HG03280 (cell line): Measurements from ENCODE around the gene HSPB7.
"Not testable (repeated sequence)": the region's sequence is repeated elsewhere in the genome, so short reads cannot be mapped to it uniquely, and the experiment has no call there.

Experiments
- ATAC-seq: cut with Tn5 transposase; IDR thresholded peaks from one replicate; pipeline ENCODE4 v1.9.1; 2021; ENCODE audit warnings: mild to moderate bottlenecking, moderate library complexity; ENCODE audit not compliant: unreplicated experiment

HSPB7 gene

DNA sequence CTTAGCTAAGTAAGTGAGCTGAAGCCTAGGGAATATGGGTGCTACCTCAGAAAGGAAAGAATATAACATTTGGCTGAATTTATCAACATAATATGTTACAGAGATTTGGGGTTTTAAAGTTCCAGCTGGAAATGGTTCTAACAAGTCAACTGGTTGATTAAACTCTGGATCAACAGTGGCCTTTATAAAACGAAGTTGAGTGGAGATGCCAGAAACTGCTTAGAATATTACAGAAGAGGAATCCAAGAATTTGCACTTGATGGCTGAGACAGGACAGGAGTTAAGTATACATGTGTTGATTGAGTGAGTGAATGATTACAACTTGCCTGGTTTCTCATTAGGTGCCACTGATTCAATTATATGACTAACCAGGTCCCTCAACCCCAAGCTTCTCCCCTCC lies 34.6 kb downstream of the HSPB7 start:
- ATAC-seq, result no peak

DNA sequence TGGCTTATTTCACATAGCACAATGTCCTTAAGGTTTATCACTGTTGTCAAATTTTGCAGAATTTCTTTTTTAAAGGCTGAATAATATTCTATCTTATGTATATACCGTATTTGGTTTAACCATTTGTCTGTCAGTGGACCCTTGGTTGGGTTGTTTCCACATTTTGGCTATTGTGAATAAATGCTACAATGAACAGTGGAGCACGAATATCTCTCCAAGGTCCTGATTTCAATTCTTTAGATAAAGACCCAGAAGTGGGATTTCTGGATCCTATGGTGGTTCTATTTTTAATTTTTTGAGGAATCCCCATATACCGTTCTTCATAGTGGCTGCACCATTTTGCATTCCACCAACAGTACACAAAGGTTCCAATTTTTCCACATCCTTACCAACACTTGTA lies 36.2 kb downstream of the HSPB7 start:
- no peak for ATAC-seq

DNA sequence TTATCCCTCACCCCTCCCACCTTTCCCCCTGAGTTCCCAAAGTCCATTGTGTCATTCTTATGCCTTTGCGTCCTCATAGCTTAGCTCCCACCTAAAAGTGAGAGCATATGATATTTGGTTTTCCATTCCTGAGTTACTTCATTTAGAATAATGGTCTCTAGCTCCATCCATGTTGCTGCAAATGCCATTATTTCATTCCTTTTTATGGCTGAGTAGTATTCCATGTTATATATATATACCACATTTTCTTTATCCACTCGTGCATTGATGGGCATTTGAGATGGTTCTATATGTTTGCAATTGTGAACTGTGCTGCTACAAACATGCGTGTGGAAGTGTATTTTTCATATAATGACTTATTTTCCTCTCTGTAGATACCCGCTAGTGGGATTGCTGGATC lies 39.9 kb downstream of the HSPB7 start:
- ATAC-seq, result not testable (repeated sequence)

DNA sequence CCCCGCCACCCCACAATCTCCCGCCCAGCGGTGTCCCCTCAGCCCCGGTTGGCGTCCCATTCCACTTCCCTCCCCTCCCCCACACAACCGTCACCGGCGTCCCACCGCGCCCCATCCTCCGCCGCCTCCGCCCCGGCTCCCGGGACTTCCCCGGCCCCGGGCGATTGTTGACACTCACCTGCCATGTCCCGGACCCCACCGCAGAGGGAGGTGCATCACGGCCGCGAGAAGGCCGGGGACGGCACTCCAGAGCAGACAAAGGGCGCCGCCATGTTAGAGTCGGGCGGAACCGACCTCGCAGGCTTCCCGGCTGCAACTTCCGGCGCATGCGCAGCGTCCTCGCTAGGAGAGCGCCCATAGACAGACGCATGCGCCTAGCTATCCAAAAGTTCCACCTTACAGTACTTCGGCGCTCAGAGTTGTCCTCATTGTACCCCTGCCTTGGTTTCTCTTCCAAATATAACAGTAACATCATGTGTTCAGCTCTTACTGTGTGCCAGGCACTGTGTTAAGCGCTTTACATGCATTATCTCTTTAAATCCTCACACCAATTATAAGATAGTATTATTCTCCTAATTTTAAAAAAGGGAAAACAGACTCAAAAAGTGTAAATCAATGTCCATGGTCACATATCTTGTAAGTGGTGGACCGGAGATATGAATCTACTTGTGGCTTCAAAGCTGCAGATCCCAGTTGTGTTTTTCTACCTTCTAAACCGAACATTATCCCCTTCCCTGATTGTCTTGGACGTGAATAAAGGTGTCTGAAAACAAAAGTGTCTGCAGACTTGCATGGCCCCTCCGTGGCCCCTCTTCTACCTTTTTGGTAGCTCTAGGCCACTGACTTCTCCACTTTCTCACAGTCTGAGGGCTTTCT lies 41.8 kb downstream of the HSPB7 start, which contains the start of gene ZBTB17:
TSS of gene ZBTB17 (minus strand) at position 297 of the 876 bp plus-strand sequence. CDS start 27,606 bp downstream, outside the sequence.
- peak; percentile 71 for ATAC-seq

DNA sequence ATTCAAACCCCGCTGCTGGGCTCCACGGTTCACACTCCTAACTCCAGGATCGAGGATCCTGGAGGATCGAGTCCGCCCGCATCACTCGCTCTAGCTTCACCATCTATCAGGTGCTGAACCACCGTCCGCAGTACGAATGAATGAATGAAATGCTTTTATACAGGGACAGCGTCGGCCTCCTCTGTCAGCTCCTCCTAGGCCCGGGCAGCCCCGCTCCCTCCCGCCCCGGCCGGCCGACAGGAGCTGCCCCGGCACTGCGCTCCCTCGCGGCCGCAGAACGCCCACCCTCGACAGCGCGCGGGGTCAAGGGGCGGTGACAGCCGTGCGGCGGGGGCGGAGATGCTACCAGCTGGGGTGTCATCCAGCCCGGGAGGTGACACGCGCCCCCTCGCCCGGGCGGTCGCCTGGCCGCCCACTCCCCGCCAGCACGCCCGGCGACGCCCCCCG lies 42.5 kb downstream of the HSPB7 start:
- peak; percentile 54 for ATAC-seq

DNA sequence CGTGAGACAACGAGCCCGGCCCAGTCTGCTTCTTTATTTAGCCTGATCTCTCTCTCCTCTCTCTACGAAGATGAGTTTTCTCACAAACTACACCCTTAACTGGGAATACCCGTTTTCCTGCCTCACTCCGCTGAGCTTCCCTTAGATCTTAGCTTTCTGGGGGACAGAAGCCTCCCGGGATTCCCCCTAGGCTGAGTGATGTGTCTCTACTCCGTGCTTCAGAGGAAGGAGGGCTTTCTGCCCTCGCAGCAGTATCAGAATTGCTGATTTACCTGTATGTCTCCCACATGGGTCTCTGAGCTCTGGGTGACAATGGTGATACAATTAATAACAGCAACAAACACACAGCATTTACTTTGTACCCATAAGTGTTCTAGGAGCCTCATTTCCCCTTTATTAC lies 43.0 kb downstream of the HSPB7 start:
- peak; percentile 33 for ATAC-seq

DNA sequence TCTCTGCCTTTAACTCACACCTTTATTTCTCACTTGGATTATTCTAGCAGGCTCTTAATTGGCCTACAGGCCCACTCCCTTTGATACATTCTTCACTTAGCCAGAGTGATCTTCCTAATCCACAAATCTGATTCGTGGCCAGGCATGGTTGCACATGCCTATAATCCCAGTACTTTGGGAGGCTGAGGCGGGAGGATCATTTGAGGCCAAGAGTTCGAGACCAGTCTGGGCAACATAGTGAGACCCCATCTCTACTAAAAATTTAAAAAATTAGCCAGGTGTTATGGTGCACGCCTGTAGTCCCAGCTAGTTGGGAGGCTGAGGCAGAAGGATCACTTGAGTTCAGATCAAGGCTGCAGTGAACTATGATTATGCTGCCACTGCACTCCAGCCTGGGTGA lies 44.1 kb downstream of the HSPB7 start:
- no peak for ATAC-seq

DNA sequence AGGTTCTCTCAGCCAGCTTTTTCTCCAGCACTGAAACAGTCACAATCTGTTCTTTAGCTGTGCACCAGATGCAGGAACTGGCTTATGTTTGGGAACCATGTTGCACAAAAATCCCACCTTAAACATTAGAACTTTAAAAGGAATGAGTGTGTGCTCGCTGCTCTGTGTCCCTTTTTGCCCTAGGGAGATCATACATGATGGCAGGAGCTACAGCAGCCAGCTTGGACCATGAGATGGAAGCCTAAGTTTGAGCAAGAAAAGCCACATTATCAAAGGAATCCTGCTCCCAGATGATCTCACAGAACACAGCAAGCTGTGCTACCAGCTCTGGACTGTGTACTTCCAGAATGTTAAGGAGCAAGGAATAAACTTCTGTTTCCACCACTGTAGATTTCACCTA lies 45.4 kb downstream of the HSPB7 start:
- no peak for ATAC-seq

DNA sequence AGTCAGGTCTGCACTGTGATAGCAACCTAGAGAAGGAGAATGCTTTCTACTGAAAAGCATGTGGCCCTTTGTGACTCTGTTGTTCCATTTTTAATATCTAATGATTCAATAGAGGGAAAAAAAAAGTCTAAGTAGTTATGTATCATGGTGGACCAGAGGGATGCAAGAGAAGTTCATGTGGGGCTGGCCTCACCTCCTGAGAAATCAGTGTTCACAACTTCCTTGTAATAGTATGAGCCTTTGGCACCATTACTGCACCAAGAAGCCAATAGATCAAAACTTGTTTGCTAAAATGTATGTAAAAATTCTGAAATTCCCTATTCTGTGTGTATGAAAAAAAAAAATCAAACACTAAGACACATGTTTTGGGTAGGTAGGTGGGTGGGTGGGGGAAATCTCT lies 46.9 kb downstream of the HSPB7 start:
- no peak for ATAC-seq

DNA sequence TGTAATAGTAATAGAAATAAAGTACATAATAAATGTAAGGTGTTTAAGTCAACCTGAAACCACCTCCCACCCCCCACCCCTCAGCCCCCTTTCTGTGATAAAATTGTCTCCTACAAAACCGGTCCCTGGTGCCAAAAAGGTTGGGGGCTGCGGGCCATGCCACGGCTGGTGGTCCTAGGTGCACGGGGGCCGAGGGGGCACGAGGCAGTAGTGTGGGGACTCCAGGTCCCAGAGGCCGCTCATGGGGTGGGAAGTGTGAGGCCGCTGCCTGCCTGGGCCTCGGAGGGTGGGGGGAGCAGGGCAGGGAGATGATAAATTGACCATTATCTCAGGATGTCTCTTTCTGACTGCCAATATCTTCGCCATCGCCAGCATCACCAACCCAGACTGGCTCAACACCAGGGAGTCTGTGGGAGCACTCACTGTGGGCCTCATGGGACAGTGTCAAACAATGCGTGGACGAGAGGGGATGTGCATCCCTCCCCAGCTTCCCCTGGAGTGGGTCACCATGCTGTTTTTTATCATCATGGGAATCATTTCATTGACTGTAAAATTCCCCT lies 48.4 kb downstream of the HSPB7 start:
- no peak for ATAC-seq

DNA sequence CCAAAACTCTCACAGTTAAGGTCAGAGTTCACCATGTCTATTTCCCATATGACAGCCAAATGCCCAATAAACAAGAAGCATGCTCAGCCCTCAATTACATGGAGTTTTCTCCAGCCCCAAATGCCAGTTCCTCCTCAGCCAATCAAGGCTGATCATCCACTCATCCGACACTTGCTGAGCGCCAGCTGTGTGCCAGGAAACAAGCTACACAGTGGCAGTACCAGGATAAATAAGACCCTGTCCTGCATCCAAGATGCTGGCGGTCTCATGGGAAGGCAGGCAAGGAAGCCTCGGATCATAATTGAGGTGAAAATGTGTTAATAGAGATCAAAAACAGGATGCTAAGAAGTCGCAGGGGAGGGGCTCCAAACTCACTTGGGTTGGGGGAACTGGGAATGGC lies 49.7 kb downstream of the HSPB7 start:
- ATAC-seq, result no peak

DNA sequence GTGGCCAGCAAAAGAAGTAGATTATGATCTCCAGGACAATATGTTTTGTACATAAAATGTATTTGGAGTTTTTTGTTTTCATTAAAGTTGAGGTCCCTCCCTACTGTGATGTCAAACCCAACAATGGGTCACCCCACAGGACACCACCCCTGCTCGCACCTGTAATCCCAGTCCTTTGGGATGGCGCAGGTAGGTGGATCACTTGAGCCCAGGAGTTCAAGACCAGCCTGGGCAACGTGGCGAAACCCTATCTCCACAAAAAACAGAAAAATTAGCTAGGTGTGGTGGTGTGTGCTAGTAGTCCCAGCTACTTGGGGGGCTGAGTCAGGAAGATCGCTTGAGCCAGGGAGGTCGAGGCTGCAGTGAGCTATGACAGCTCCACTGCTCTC lies 50.9 kb downstream of the HSPB7 start:
- ATAC-seq, result no peak

DNA sequence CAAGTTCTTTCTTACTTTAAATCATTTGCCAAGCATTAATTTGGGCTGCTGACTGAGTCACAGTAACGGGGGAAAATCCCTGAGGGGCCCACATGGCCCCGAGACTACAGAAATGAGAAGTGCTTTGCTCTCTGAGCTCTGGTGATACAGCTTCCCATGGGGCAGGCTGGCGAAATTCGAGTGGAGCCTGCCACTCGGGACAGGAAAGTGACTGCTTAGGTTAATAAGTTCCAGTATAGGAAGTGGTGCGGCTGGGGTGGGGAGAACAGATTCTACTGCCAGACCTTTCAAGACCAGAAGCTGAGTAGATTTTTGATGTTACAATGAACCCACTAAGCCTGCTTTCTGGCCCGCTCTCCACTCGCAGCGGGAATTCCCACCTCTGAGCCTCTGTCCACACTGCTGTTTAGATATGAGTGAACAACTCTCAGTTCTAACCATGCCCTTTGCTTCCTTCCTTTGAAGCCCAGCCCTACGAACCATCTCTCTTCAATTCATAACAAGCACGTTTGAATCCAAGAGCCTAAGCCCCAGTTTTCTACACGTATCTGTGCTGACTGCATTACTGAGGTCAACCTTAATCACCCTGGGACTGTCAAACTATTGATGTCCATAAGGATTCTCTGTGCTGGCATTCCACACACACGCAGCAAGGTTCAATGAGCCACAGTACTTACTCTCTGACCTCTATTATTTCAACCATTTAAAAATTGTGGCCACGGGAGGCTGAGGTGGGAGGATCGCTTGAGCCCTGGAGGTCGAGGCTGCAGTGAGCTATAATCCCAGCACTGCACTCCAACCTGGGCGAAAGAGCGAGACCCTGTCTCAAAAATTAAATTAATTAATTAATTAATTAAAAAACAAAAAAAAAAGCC lies 51.5 kb downstream of the HSPB7 start:
- ATAC-seq, result peak; percentile 59

DNA sequence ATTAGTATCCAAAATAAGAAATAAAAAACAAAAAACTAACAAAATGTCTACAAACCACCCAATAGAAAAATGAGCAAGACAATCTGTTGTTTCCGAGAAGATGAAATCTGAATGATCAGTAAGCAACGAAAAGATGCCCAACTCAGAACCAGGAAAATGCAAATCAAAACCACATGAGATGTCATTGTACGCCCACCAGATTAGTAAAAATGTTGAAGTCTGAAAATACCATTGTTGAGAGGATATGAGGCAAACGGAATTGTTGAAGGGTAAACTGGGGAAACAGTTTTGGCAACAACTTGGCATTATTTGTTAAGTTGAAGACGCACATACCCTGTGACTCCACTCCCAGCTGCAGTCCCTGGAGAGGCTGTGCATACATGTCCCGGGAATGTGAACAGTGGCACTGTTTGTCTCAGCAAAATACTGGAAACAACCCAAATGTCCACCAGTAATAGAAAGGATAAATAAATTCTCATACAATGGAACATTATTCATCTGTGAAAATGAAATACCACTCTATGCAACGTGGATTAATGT lies 52.5 kb downstream of the HSPB7 start:
- ATAC-seq, result no peak
